Fibroblast of the aortic adventitia (primary cell): ENCODE data around the gene AUTS2. TPM values are rescaled to one million over a fixed set of nuclear protein-coding genes. Genes with fewer than 3 reads are reported as not detected.

Experiments used
- DNase-seq: peaks from one replicate; pipeline ENCODE4 v3.0.0-alpha.2; 2010; ENCODE audit warnings: low read depth
- H3K4me3 ChIP-seq: 2 replicates; pipeline ENCODE4 v1.5.1; 2011; ENCODE audit warnings: low read depth, mild to moderate bottlenecking, control low read depth, low read length, moderate library complexity
- CTCF ChIP-seq: IDR thresholded peaks from 2 replicates; pipeline ENCODE4 v1.5.1; 2011; ENCODE audit warnings: mild to moderate bottlenecking, low read length, control low read depth, inconsistent platforms; ENCODE audit not compliant: insufficient read depth
- total RNA-seq: library from RNA; depleted of rRNA; stranded (reverse); fragments of >200 nt; gene quantifications from 2 replicates; pipeline ENCODE4 v1.2.3, GENCODE V29; 2012; ENCODE audit warnings: low replicate concordance

The AUTS2 gene
- total RNA-seq, 1 donor, result 10.7 TPM

GRCh38 chr7:70556761-70557160 lies 958.5 kb downstream of the AUTS2 start:
- DNase-seq, result no peak
- H3K4me3 ChIP-seq, result no peak overlapping the region
- no peak for TF ChIP-seq CTCF

GRCh38 chr7:70557338-70557737 lies 959.1 kb downstream of the AUTS2 start:
- no peak for TF ChIP-seq CTCF
- H3K4me3 ChIP-seq, result no peak overlapping the region
- no peak for DNase-seq

- no peak for DNase-seq
- TF ChIP-seq CTCF, result no peak
- no peak overlapping the region for H3K4me3 ChIP-seq
These were observed 961.5 kb downstream of the AUTS2 start for GRCh38 chr7:70559815-70560214.

GRCh38 chr7:70563960-70564359 lies 965.7 kb downstream of the AUTS2 start:
- no peak for DNase-seq
- no peak overlapping the region for H3K4me3 ChIP-seq
- no peak for TF ChIP-seq CTCF

GRCh38 chr7:70565721-70566370 lies 967.6 kb downstream of the AUTS2 start:
- TF ChIP-seq CTCF, result no peak
- DNase-seq, result no peak
- H3K4me3 ChIP-seq, result no peak overlapping the region

- no peak overlapping the region for H3K4me3 ChIP-seq
- TF ChIP-seq CTCF, result no peak
- DNase-seq, result no peak
These were observed 968.4 kb downstream of the AUTS2 start for GRCh38 chr7:70566671-70567070.
